ENCODE data around the gene TSSK1B. TPM values are rescaled to one million over a fixed set of nuclear protein-coding genes. Genes with fewer than 3 reads are reported as not detected.

The TSSK1B gene
- total and polyA plus RNA-seq, 2 donors, result 1.2 TPM; not detected in 1

DNA sequence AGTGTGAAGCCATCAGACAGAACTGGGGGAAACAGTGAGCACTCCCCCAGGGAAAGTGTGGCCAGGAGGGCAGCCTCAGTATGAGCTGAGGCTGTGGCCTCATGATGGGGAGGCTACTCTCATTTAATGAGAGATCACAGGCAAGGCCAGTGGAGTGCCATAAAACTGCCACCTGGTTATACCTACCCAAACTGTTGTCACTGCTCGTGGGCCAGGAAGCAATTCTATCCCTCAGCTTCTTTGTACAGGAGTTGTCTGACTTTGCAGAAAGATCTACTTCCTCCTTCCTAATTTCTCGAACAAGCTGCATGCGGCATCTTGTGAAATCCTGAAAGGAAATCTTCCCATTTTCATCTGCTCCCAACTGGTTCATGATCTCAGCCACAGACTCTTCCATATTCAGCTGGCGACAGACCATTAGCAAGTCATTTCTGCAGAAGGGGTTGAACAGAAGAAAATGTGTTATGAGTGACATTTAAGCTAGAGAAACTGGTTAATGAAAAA, 50.0 kb downstream of the TSSK1B start:
- no peak overlapping the region for H3K4me3 ChIP-seq (ENCODE audit: low read depth, low read length)
- no peak overlapping the region for H3K27ac ChIP-seq (ENCODE audit: low read depth)
- no peaks in the 10 kb centered on the region for H3K36me3 ChIP-seq (ENCODE audit: insufficient read depth)
- 81% methylated on average over 4 of the region's 4 CpGs for WGBS
- H3K4me1 ChIP-seq (ENCODE audit: insufficient read depth), result no peaks in the 10 kb centered on the region
- DNase-seq (ENCODE audit: extremely low spot score), result no peak

DNA sequence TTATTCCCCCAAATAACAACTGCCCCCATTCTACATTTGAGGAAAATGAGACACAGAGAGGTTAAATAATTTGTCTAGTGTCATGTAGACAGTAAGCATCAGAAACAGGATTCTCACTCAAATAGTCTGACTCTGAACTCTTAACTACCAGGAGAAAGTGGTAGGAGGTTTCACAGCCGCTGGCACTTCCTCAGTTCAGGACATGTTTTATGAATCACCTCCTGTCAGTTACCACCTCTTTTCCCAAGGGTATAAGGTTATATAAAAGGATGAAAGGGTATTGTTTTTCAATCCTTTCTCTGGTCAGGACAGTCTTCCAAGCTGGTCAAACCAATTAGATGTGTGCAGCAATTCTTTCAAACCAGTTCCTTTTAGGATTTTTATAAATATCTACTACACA, 52.1 kb downstream of the TSSK1B start:
- no peak for DNase-seq (ENCODE audit: extremely low spot score)
- H3K36me3 ChIP-seq (ENCODE audit: insufficient read depth), result no peaks in the 10 kb centered on the region
- 74% methylated on average over 1 of the region's 1 CpG for WGBS
- H3K4me3 ChIP-seq (ENCODE audit: low read depth, low read length), result no peak overlapping the region
- H3K27ac ChIP-seq (ENCODE audit: low read depth), result no peak overlapping the region
- H3K4me1 ChIP-seq (ENCODE audit: insufficient read depth), result no peaks in the 10 kb centered on the region

Other genes starting within 250 kb of the TSSK1B start
- gene MCC, start 53.5 kb upstream of the TSSK1B start, total RNA-seq, result 60.7 TPM
- gene MCC, start 53.5 kb upstream of the TSSK1B start, polyA plus RNA-seq, result 17.2 TPM
- gene YTHDC2, start 78.7 kb upstream of the TSSK1B start, total RNA-seq, result 69.1 TPM
- gene YTHDC2, start 78.7 kb upstream of the TSSK1B start, polyA plus RNA-seq, result 9.5 TPM

Data from urinary bladder (tissue), 4 donors.